ENCODE results near the gene EXD2.

The EXD2 gene

DNA sequence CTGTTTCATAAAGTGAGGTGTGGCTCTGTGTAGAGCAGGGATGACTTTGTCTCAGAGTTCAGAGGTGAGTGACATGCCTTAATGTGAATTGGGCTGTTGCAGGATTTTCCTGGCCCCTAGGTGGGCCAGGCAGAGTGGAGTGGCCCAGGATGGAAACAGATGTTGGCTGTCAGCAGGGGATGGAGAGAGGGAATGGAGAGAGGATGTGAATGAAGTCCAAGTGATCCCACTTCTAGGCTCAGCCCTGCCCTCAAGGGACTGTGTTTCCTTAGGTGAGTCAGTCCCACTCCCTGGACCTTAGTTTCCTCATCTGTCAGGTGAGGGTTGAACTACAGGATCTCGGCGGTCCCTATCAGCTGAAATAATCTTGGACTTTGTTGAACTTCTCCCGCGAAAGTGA, 76.2 kb downstream of the EXD2 start:
- Histone ChIP-seq H3K4me3 (replicated peaks; ENCODE audit: insufficient read depth, low read length) (no peak overlapping the region), H3K27ac (replicated peaks) (no peak overlapping the region), H3K27me3 (ENCODE audit: insufficient read depth, poor library complexity, severe bottlenecking) (no peaks in the 10 kb centered on the region)
- TF ChIP-seq, protein P1, sequence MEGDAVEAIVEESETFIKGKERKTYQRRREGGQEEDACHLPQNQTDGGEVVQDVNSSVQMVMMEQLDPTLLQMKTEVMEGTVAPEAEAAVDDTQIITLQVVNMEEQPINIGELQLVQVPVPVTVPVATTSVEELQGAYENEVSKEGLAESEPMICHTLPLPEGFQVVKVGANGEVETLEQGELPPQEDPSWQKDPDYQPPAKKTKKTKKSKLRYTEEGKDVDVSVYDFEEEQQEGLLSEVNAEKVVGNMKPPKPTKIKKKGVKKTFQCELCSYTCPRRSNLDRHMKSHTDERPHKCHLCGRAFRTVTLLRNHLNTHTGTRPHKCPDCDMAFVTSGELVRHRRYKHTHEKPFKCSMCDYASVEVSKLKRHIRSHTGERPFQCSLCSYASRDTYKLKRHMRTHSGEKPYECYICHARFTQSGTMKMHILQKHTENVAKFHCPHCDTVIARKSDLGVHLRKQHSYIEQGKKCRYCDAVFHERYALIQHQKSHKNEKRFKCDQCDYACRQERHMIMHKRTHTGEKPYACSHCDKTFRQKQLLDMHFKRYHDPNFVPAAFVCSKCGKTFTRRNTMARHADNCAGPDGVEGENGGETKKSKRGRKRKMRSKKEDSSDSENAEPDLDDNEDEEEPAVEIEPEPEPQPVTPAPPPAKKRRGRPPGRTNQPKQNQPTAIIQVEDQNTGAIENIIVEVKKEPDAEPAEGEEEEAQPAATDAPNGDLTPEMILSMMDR (IDR thresholded peaks at IDR 0.05; ENCODE audit: insufficient read depth, low read length) = no peak
- TF ChIP-seq GABPA (IDR thresholded peaks at IDR 0.05; ENCODE audit: low read depth) (no peak), POLR2AphosphoS5 (IDR thresholded peaks at IDR 0.05; ENCODE audit: low read depth) (no peak), SPI1 (IDR thresholded peaks at IDR 0.05; ENCODE audit: borderline replicate concordance, low read depth) (no peak)
- TF ChIP-seq, protein P2, sequence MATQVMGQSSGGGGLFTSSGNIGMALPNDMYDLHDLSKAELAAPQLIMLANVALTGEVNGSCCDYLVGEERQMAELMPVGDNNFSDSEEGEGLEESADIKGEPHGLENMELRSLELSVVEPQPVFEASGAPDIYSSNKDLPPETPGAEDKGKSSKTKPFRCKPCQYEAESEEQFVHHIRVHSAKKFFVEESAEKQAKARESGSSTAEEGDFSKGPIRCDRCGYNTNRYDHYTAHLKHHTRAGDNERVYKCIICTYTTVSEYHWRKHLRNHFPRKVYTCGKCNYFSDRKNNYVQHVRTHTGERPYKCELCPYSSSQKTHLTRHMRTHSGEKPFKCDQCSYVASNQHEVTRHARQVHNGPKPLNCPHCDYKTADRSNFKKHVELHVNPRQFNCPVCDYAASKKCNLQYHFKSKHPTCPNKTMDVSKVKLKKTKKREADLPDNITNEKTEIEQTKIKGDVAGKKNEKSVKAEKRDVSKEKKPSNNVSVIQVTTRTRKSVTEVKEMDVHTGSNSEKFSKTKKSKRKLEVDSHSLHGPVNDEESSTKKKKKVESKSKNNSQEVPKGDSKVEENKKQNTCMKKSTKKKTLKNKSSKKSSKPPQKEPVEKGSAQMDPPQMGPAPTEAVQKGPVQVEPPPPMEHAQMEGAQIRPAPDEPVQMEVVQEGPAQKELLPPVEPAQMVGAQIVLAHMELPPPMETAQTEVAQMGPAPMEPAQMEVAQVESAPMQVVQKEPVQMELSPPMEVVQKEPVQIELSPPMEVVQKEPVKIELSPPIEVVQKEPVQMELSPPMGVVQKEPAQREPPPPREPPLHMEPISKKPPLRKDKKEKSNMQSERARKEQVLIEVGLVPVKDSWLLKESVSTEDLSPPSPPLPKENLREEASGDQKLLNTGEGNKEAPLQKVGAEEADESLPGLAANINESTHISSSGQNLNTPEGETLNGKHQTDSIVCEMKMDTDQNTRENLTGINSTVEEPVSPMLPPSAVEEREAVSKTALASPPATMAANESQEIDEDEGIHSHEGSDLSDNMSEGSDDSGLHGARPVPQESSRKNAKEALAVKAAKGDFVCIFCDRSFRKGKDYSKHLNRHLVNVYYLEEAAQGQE (IDR thresholded peaks at IDR 0.05; ENCODE audit: insufficient replicate concordance, low read depth) = no peak
- DNase-seq (ENCODE audit: low read depth in 1 of 2, low spot score in 1 of 2) = no peak

DNA sequence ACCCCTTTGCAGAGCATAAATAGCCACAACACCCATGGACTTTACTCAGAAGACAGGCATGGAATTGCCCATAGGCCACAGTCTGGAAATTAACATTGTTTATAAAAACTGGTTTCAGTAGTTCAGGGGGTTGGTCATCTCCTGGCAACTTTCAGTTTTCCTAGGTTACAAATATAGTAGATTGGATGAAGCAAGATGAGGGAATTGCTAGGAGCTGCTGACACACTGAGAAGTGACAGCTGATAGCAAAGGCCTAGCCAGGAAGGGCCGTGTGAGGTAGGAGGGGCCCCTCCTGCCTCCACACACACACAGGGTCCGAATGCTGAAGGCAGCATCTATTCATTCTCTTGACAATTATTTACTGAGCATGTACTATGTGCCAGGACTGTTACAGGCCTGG, 76.9 kb downstream of the EXD2 start:
- Histone ChIP-seq H3K27ac (replicated peaks) (no peak overlapping the region), H3K4me3 (replicated peaks; ENCODE audit: insufficient read depth, low read length) (no peak overlapping the region), H3K27me3 (ENCODE audit: insufficient read depth, poor library complexity, severe bottlenecking) (no peaks in the 10 kb centered on the region)
- no peak for DNase-seq (ENCODE audit: low read depth in 1 of 2, low spot score in 1 of 2)
- TF ChIP-seq GABPA (IDR thresholded peaks at IDR 0.05; ENCODE audit: low read depth) (no peak), SPI1 (IDR thresholded peaks at IDR 0.05; ENCODE audit: borderline replicate concordance, low read depth) (no peak), POLR2AphosphoS5 (IDR thresholded peaks at IDR 0.05; ENCODE audit: low read depth) (no peak)
- TF ChIP-seq, protein P1 (IDR thresholded peaks at IDR 0.05; ENCODE audit: insufficient read depth, low read length) = no peak
- TF ChIP-seq, protein P2 (IDR thresholded peaks at IDR 0.05; ENCODE audit: insufficient replicate concordance, low read depth) = no peak

DNA sequence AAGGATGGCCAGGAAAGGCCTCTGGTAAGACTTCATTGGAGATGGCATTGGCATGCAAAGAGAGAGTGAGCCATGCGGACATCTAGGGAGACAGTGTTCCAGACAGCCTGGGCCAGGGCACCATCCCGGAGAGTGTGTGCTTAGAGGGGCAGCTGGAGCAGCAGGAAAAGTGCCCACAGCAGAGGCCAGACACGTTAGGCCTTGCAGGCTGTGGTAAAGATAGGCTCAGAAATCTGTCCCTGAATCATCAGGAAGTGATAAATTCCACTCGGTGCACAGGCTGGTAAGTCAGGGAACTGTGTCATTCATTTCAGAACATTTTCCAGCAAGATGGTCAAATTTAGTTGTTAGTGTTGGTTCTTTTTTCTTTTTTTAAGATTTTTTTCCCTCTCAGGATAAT, 77.5 kb downstream of the EXD2 start:
- no peaks in the 10 kb centered on the region for H3K27me3 ChIP-seq (ENCODE audit: insufficient read depth, poor library complexity, severe bottlenecking)
- H3K4me3 ChIP-seq (replicated peaks; ENCODE audit: insufficient read depth, low read length) = no peak overlapping the region
- no peak for DNase-seq (ENCODE audit: low read depth in 1 of 2, low spot score in 1 of 2)
- TF ChIP-seq GABPA (IDR thresholded peaks at IDR 0.05; ENCODE audit: low read depth) = no peak
- no peak for TF ChIP-seq POLR2AphosphoS5 (IDR thresholded peaks at IDR 0.05; ENCODE audit: low read depth)
- no peak for TF ChIP-seq SPI1 (IDR thresholded peaks at IDR 0.05; ENCODE audit: borderline replicate concordance, low read depth)
- TF ChIP-seq, protein P1 (IDR thresholded peaks at IDR 0.05; ENCODE audit: insufficient read depth, low read length) = no peak
- TF ChIP-seq, protein P2 (IDR thresholded peaks at IDR 0.05; ENCODE audit: insufficient replicate concordance, low read depth) = no peak
- no peak overlapping the region for H3K27ac ChIP-seq (replicated peaks)
